Measurements from ENCODE around the gene MYO5B. TPM values are rescaled to one million over a fixed set of nuclear protein-coding genes. Genes with fewer than 3 reads are reported as not detected.
"Not testable (repeated sequence)": the region's sequence is repeated elsewhere in the genome, so short reads cannot be mapped to it uniquely, and the experiment has no call there.

MYO5B gene
- total RNA-seq, 1 donor from 2014 or later: 39.1 TPM

GRCh38 chr18:49786019-49786720 is 408.8 kb downstream of the MYO5B start:
- no peak for DNase-seq (ENCODE audit: low spot score, unreplicated experiment)
- Mint-ChIP-seq H3K4me1 (ENCODE audit: low read depth) (peaks cover 5% of the 10 kb centered on the region), H3K4me3 (ENCODE audit: low read depth) (no peak overlapping the region), H3K27me3 (no peaks in the 10 kb centered on the region), H3K27ac (no peak overlapping the region), H3K36me3 (ENCODE audit: insufficient read depth) (peaks cover 31% of the 10 kb centered on the region), H3K9me3 (ENCODE audit: low read depth) (no peaks in the 10 kb centered on the region)
- no peak for TF ChIP-seq CTCF (IDR thresholded peaks at IDR 0.05; ENCODE audit: unreplicated experiment)

GRCh38 chr18:49784427-49785185 is 410.3 kb downstream of the MYO5B start:
- peaks cover 35% of the 10 kb centered on the region for H3K36me3 Mint-ChIP-seq (ENCODE audit: insufficient read depth)
- DNase-seq (ENCODE audit: low spot score, unreplicated experiment): no peak
- no peak for TF ChIP-seq CTCF (IDR thresholded peaks at IDR 0.05; ENCODE audit: unreplicated experiment)
- H3K9me3 Mint-ChIP-seq (ENCODE audit: low read depth): no peaks in the 10 kb centered on the region
- no peaks in the 10 kb centered on the region for H3K27me3 Mint-ChIP-seq
- peaks cover 5% of the 10 kb centered on the region for H3K4me1 Mint-ChIP-seq (ENCODE audit: low read depth)
- no peak overlapping the region for H3K27ac Mint-ChIP-seq
- no peak overlapping the region for H3K4me3 Mint-ChIP-seq (ENCODE audit: low read depth)

GRCh38 chr18:49783631-49784030 is 411.3 kb downstream of the MYO5B start:
- not testable (repeated sequence) for H3K27me3 Mint-ChIP-seq; H3K9me3 Mint-ChIP-seq (ENCODE audit: low read depth)

GRCh38 chr18:49778826-49779465 is 416.0 kb downstream of the MYO5B start:
- peaks cover 56% of the 10 kb centered on the region for H3K36me3 Mint-ChIP-seq (ENCODE audit: insufficient read depth)
- H3K27me3 Mint-ChIP-seq: no peaks in the 10 kb centered on the region
- H3K4me3 Mint-ChIP-seq (ENCODE audit: low read depth): no peak overlapping the region
- no peak for DNase-seq (ENCODE audit: low spot score, unreplicated experiment)
- no peaks in the 10 kb centered on the region for H3K4me1 Mint-ChIP-seq (ENCODE audit: low read depth)
- no peak overlapping the region for H3K27ac Mint-ChIP-seq
- TF ChIP-seq CTCF (IDR thresholded peaks at IDR 0.05; ENCODE audit: unreplicated experiment): no peak
- H3K9me3 Mint-ChIP-seq (ENCODE audit: low read depth): peaks cover 25% of the 10 kb centered on the region

More at GRCh38 chr18:49783631-49784030, 411.3 kb downstream of the MYO5B start:
- DNase-seq (ENCODE audit: low spot score, unreplicated experiment); H3K4me3 Mint-ChIP-seq (ENCODE audit: low read depth); H3K27ac Mint-ChIP-seq; H3K4me1 Mint-ChIP-seq (ENCODE audit: low read depth): not testable (repeated sequence)
- peaks cover 44% of the 10 kb centered on the region for H3K36me3 Mint-ChIP-seq (ENCODE audit: insufficient read depth)

Small RNAs within 50 kb of the gene (microRNA-seq; reads per million reads assigned to microRNA genes)
- not detected for gene MIR4320 (ENCODE audit: borderline number of aligned reads, unreplicated experiment)

Other genes starting within 250 kb of the MYO5B start
- gene CFAP53, start 71.3 kb upstream of the MYO5B start, total RNA-seq: 1.5 and 1.7 TPM in 2 replicates
- gene MBD1, start 86.4 kb upstream of the MYO5B start, total RNA-seq: 89.6 and 96.0 TPM in 2 replicates
- 109 and 118 TPM in 2 replicates for gene CXXC1, start 92.5 kb upstream of the MYO5B start, total RNA-seq
- 13.5 and 16.0 TPM in 2 replicates for gene SKA1, start 179.9 kb upstream of the MYO5B start, total RNA-seq

Measured in progenitor cell of endocrine pancreas (in vitro differentiated cells).